HEK293T (cell line): Measurements from ENCODE around the gene CEP63.

Experiments used
- CTCF ChIA-PET: fragments of 350-600 bp; formaldehyde crosslinking; extraction: SDS; loops from one replicate; lab custom pipeline; 2021; ENCODE audit warnings: antibody characterized with exemption, inconsistent platforms; lab: Yijun Ruan, JAX
- POLR2A ChIA-PET: fragments of 350-600 bp; formaldehyde crosslinking; extraction: SDS; loops from one replicate; lab custom pipeline; 2020; ENCODE audit warnings: antibody characterized with exemption, inconsistent platforms; lab: Yijun Ruan, JAX
- DNase-seq: peaks from one replicate; pipeline ENCODE4 v3.0.0; 2012; ENCODE audit warnings: mixed read lengths; ENCODE audit errors: extremely low spot score
- ARNT ChIP-seq: fragments of 450-650 bp; IDR thresholded peaks from 2 replicates; pipeline ENCODE4 v1.6.1; 2017; ENCODE audit warnings: mild to moderate bottlenecking
- BHLHE40 ChIP-seq: fragments of 450-650 bp; IDR thresholded peaks from 2 replicates; pipeline ENCODE4 v1.6.1; 2016; ENCODE audit warnings: mild to moderate bottlenecking, moderate library complexity, borderline replicate concordance
- CTBP1 ChIP-seq: fragments of 450-650 bp; IDR thresholded peaks from 2 replicates; pipeline ENCODE4 v1.6.1; 2016; ENCODE audit warnings: borderline replicate concordance
- ELF4 ChIP-seq: fragments of 450-650 bp; IDR thresholded peaks from 2 replicates; pipeline ENCODE4 v1.6.1; 2017; ENCODE audit warnings: antibody characterized with exemption
- FOXA1 ChIP-seq: fragments of 450-650 bp; IDR thresholded peaks from 2 replicates; pipeline ENCODE4 v1.6.1; 2016; ENCODE audit warnings: mild to moderate bottlenecking
- FOXK2 ChIP-seq: fragments of 450-650 bp; IDR thresholded peaks from 2 replicates; pipeline ENCODE4 v1.6.1; 2016; ENCODE audit warnings: mild to moderate bottlenecking
- FOXM1 ChIP-seq: fragments of 450-650 bp; IDR thresholded peaks from 2 replicates; pipeline ENCODE4 v1.6.1; 2017; ENCODE audit warnings: mild to moderate bottlenecking, borderline replicate concordance
- HDGF ChIP-seq: fragments of 450-650 bp; IDR thresholded peaks from 2 replicates; pipeline ENCODE4 v1.6.1; 2017; ENCODE audit warnings: antibody characterized with exemption, borderline replicate concordance
- L3MBTL2 ChIP-seq: fragments of 450-650 bp; conservative IDR thresholded peaks from 2 replicates; pipeline ENCODE4 v1.6.1; 2016; ENCODE audit warnings: mild to moderate bottlenecking
- LEF1 ChIP-seq: fragments of 450-650 bp; IDR thresholded peaks from 2 replicates; pipeline ENCODE4 v1.6.1; 2017; ENCODE audit warnings: mild to moderate bottlenecking, borderline replicate concordance
- NFRKB ChIP-seq: fragments of 450-650 bp; IDR thresholded peaks from 2 replicates; pipeline ENCODE4 v1.6.1; 2016; ENCODE audit warnings: mild to moderate bottlenecking, moderate library complexity
- SP1 ChIP-seq: fragments of 450-650 bp; IDR thresholded peaks from 2 replicates; pipeline ENCODE4 v1.6.1; 2017
- SUZ12 ChIP-seq: fragments of 450-650 bp; IDR thresholded peaks from 2 replicates; pipeline ENCODE4 v1.6.1; 2016; ENCODE audit warnings: mild to moderate bottlenecking
- TARDBP ChIP-seq: fragments of 450-650 bp; IDR thresholded peaks from 2 replicates; pipeline ENCODE4 v1.6.1; 2016
- ZNF384 ChIP-seq: fragments of 450-650 bp; IDR thresholded peaks from 2 replicates; pipeline ENCODE4 v1.6.1; 2016
- TF ChIP-seq, protein P1 (sequence below): fragments of 450-650 bp; IDR thresholded peaks from 2 replicates; pipeline ENCODE4 v1.6.1; 2016

Gene CEP63

DNA sequence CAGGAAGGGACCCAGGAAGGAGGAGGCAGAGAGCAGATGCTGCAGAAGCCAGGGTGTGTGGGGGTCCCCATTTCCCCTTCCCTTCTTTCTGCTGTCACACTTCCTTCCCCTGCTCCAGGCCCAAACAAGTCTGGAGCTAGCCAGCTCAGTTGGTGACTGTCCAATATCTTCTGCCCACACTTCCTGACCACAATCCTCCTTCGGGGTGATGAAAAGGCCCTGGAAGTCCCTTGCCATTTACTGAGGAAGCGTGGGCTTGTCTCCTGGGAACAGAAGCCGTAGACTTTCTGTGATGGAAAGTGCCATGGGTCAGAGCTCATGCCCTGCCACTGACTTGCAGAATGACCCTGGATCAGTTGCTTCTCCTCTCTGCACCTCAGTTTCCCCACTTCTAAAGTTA is 39.1 kb upstream of the CEP63 start:
- ChIA-PET CTCF (no interaction called here), POLR2A (no interaction called here)
- DNase-seq: no peak

GRCh38 chr3:134447351-134447750 is 38.5 kb upstream of the CEP63 start:
- ChIA-PET CTCF (no interaction called here), POLR2A (no interaction called here)
- no peak for TF ChIP-seq ELF4
- TF ChIP-seq FOXA1: no peak
- TF ChIP-seq FOXK2: no peak
- TF ChIP-seq SUZ12: no peak
- DNase-seq: no peak

More for the DNA sequence above, 39.1 kb upstream of the CEP63 start:
- TF ChIP-seq SP1 (no peak), TARDBP (no peak)

DNA sequence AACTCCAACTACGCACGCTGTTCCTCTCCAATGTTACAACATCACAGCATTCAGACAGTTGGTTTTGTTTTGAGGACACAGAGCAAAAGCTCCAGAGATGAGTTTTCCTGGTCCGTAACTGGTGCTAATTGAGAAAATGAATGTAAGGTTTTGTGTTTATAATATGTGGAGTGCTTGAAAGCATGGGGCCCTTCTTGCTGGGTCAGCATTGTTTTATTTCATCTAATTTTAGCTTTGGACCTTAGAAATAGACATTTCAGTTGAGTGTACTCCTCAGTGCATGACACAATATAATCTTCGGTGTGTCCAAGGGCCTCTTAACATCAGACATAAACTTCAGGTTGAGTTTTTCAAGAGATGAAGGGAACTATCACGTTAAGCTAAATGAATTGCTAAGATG is 37.2 kb upstream of the CEP63 start:
- ChIA-PET CTCF (no interaction called here), POLR2A (no interaction called here)
- no peak for DNase-seq
- TF ChIP-seq SP1 (no peak), FOXK2 (no peak), ARNT (no peak), L3MBTL2 (no peak), ZNF384 (no peak), HDGF (no peak), FOXM1 (no peak), FOXA1 (no peak), CTBP1 (no peak), LEF1 (no peak), ELF4 (no peak), SUZ12 (no peak), TARDBP (no peak), BHLHE40 (no peak), NFRKB (no peak)
- TF ChIP-seq, protein P1, sequence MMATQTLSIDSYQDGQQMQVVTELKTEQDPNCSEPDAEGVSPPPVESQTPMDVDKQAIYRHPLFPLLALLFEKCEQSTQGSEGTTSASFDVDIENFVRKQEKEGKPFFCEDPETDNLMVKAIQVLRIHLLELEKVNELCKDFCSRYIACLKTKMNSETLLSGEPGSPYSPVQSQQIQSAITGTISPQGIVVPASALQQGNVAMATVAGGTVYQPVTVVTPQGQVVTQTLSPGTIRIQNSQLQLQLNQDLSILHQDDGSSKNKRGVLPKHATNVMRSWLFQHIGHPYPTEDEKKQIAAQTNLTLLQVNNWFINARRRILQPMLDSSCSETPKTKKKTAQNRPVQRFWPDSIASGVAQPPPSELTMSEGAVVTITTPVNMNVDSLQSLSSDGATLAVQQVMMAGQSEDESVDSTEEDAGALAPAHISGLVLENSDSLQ: no peak

GRCh38 chr3:134449277-134449676 is 36.6 kb upstream of the CEP63 start:
- POLR2A ChIA-PET: no interaction called here

GRCh38 chr3:134449951-134450350 is 35.9 kb upstream of the CEP63 start:
- CTCF ChIA-PET: interaction anchor here (0.5 kb wide), 1 partner anchor 135 kb away, joined by 3 read pairs; no protein-coding TSS in a partner anchor
- DNase-seq: no peak
- TF ChIP-seq LEF1 (no peak), TARDBP (no peak)
- POLR2A ChIA-PET: no interaction called here

More at GRCh38 chr3:134449277-134449676, 36.6 kb upstream of the CEP63 start:
- DNase-seq: peak; percentile 28
- CTCF ChIA-PET: no interaction called here
- no peak for TF ChIP-seq FOXM1
- no peak for TF ChIP-seq FOXK2
- no peak for TF ChIP-seq SUZ12
- TF ChIP-seq NFRKB: no peak
- TF ChIP-seq ZNF384: no peak
- TF ChIP-seq, protein P1: no peak
- TF ChIP-seq LEF1: no peak
- no peak for TF ChIP-seq L3MBTL2
- no peak for TF ChIP-seq BHLHE40
- no peak for TF ChIP-seq CTBP1
- no peak for TF ChIP-seq SP1
- TF ChIP-seq ELF4: no peak

DNA sequence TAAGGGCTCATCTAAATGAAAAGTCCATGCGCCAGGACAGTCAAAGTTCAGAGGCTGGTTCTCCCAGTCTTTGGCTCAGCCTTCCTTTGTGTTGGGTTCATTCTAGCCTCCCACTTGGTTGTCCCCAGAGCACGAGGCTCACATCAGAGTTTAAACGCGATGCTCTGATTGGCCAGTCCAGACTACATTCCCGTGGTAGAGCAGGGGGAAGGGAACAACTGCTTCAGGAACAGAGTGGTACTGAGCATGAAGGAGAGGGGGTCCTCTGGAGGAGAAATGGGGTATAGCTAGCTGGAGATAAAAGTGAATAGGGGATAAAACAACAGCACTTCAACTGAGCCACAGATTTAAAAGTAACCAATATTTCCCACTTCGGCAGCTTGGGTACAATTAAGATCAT is 32.2 kb upstream of the CEP63 start:
- POLR2A ChIA-PET: no interaction called here
- TF ChIP-seq, protein P1: no peak
- no peak for TF ChIP-seq LEF1
- TF ChIP-seq CTBP1: no peak
- no peak for TF ChIP-seq BHLHE40
- no peak for TF ChIP-seq SP1
- TF ChIP-seq HDGF: no peak
- no peak for TF ChIP-seq FOXK2
- no peak for TF ChIP-seq L3MBTL2
- no peak for TF ChIP-seq TARDBP
- TF ChIP-seq ARNT: no peak
- TF ChIP-seq FOXM1: no peak
- CTCF ChIA-PET: interaction anchor here (0.6 kb wide), 1 partner anchor 19 kb away, joined by 3 read pairs; no protein-coding TSS in a partner anchor
- DNase-seq: peak; percentile 33

GRCh38 chr3:134457376-134458074 is 28.3 kb upstream of the CEP63 start:
- DNase-seq: no peak
- CTCF ChIA-PET: no interaction called here
- TF ChIP-seq SUZ12 (no peak), TARDBP (no peak)
- POLR2A ChIA-PET: no interaction called here
